Measurements from ENCODE around the gene TTR. TPM values are rescaled to one million over a fixed set of nuclear protein-coding genes. Genes with fewer than 3 reads are reported as not detected.

The TTR gene
- total RNA-seq, 1 donor from 2014 or later, result not detected

Other genes with a start within 250 kb of the TTR start
- not detected in 2 replicates for gene DSG4, start 215.1 kb upstream of the TTR start, total RNA-seq
- gene DSG3, start 144.1 kb upstream of the TTR start, total RNA-seq, result under 0.01 TPM in 1 of 2 replicates, not detected in the other
- 3.3 and 22.3 TPM in 2 replicates for gene DSG2, start 93.7 kb upstream of the TTR start, total RNA-seq
- 5.3 and 5.5 TPM in 2 replicates for gene B4GALT6, start 92.7 kb downstream of the TTR start, total RNA-seq
- gene SLC25A52, start 169.0 kb downstream of the TTR start, total RNA-seq, result not detected in 2 replicates